ENCODE data around the gene STK38L. TPM values are rescaled to one million over a fixed set of nuclear protein-coding genes. Genes with fewer than 3 reads are reported as not detected.

The STK38L gene
- total and polyA plus RNA-seq, 2 of the 4 experiments (the other 2 are of a cell fraction): 5.1 to 7.2 TPM

DNA sequence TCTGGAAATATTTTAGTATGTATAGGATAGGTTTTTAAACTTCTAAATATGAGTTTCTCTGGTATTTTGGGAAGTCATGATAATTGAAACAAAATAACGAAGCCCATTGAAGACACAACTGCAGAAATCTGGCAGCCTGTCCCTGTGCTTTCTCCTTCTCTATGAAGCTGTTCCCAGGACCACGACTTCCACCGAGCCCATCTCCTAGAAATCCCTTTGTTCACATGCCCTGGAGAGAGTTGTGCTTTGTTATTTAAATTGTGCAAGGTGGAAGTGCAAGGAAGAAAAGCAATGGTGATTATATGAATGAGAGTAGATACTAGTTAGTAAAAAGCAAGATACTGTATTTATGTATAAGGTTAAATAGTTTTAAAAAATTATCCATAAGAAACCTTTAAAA lies 32.2 kb downstream of the STK38L start:
- H3K23ac ChIP-seq (ENCODE audit: low read depth, low read length): no peak overlapping the region
- H3K79me1 ChIP-seq (ENCODE audit: low read depth in 1 of 2, low read length in 2 of 2): peaks cover 9 to 46% of the 10 kb centered on the region in 2 experiments
- no peaks in the 10 kb centered on the region; the same call in 1 of the 2 replicates for H4K20me1 ChIP-seq (ENCODE audit: insufficient read depth, low read length)
- H3K27ac ChIP-seq (ENCODE audit: insufficient read depth, low read length): no peak overlapping the region
- H2AFZ ChIP-seq (replicated peaks; ENCODE audit: low read length, poor library complexity): no peak overlapping the region
- peaks cover 1% of the 10 kb centered on the region; the same call in 1 of the 2 replicates for H3K36me3 ChIP-seq (ENCODE audit: control insufficient read depth, insufficient read depth, low read length)
- peaks cover 6% of the 10 kb centered on the region; the same call in 1 of the 2 replicates for H3K9me1 ChIP-seq (ENCODE audit: insufficient read depth, low read length)
- no peak overlapping the region for H3K4me2 ChIP-seq (ENCODE audit: low read depth, low read length)
- ATAC-seq (ENCODE audit: low read depth) (no peak), DNase-seq (no peak)
- H4K8ac ChIP-seq (ENCODE audit: low read depth in 2 of 2, low read length in 2 of 2): no peak overlapping the region
- H3K18ac ChIP-seq (ENCODE audit: low read depth, low read length): no peak overlapping the region
- H2BK120ac ChIP-seq (ENCODE audit: low read depth, low read length): no peak overlapping the region
- H3K14ac ChIP-seq (replicated peaks; ENCODE audit: low read depth, low read length): no peak overlapping the region
- no TSS peak for BruUV-seq (replicated peaks)
- peak overlapping the region; percentile 33; the same call in 1 of the 2 replicates for H2AK5ac ChIP-seq (ENCODE audit: low read depth, low read length)
- no peak overlapping the region for H3K56ac ChIP-seq (ENCODE audit: extremely low read depth, insufficient read depth, low read length)
- POLR2A ChIA-PET (ENCODE audit: unreplicated experiment): no interaction called here
- H3K27me3 ChIP-seq (ENCODE audit: control insufficient read depth, insufficient read depth, low read length): no peaks in the 10 kb centered on the region
- H4K5ac ChIP-seq (ENCODE audit: low read depth, low read length): no peak overlapping the region
- in situ Hi-C loops (cut with MboI; ENCODE audit: low sequenced_read_pairs) (no loop called here), dilution Hi-C loops (cut with HindIII; ENCODE audit: low sequenced_read_pairs, unreplicated experiment) (no loop called here), intact Hi-C loops (cut with micrococcal nuclease) (no loop called here)
- H3K4me1 ChIP-seq (ENCODE audit: control insufficient read depth, insufficient read depth, low read length): peaks cover 10% of the 10 kb centered on the region
- WGBS, 2 experiments (ENCODE audit: extremely low coverage in 2 of 2, insufficient read length in 1 of 2): no CpG with 5 or more reads among the region's 3 CpGs
- H2BK15ac ChIP-seq (ENCODE audit: low read depth, low read length): no peak overlapping the region
- CTCF ChIA-PET: interaction anchor here (0.6 to 0.8 kb wide), 3 partner anchors 9 to 1581 kb away, joined by 3 read pairs; no protein-coding TSS in a partner anchor
- H3K4me3 ChIP-seq (ENCODE audit: insufficient read depth, low read depth, low read length): no peak overlapping the region
- H4K91ac ChIP-seq (ENCODE audit: insufficient read depth, low read depth, low read length): no peak overlapping the region
- H3K9ac ChIP-seq (ENCODE audit: low read depth, low read length): no peak overlapping the region
- H3K9me3 ChIP-seq (ENCODE audit: control insufficient read depth, insufficient read depth, low read length): no peaks in the 10 kb centered on the region
- no peak overlapping the region for H2BK5ac ChIP-seq (ENCODE audit: low read depth, low read length, poor library complexity, severe bottlenecking)
- no peak for TF ChIP-seq MXI1 (IDR thresholded peaks at IDR 0.05; ENCODE audit: borderline replicate concordance, low read depth, low read length)
- TF ChIP-seq, protein P1, sequence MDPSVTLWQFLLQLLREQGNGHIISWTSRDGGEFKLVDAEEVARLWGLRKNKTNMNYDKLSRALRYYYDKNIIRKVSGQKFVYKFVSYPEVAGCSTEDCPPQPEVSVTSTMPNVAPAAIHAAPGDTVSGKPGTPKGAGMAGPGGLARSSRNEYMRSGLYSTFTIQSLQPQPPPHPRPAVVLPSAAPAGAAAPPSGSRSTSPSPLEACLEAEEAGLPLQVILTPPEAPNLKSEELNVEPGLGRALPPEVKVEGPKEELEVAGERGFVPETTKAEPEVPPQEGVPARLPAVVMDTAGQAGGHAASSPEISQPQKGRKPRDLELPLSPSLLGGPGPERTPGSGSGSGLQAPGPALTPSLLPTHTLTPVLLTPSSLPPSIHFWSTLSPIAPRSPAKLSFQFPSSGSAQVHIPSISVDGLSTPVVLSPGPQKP (IDR thresholded peaks at IDR 0.05; ENCODE audit: borderline replicate concordance, low read depth, low read length): no peak
- no peak overlapping the region for H2BK20ac ChIP-seq (ENCODE audit: low read depth, low read length)
- H2AK9ac ChIP-seq (replicated peaks; ENCODE audit: low read depth, low read length, poor library complexity): no peak overlapping the region
- H3K4ac ChIP-seq (ENCODE audit: low read depth, low read length): no peak overlapping the region

Measured in IMR-90 (cell line).